GM21367 (cell line): Measurements from ENCODE around the gene IL17B.

Experiments used
- ATAC-seq: cut with Tn5 transposase; IDR thresholded peaks from one replicate; pipeline ENCODE4 v1.9.1; 2021; ENCODE audit not compliant: unreplicated experiment

Gene IL17B

GRCh38 chr5:149325894-149326293 is 53.2 kb downstream of the IL17B start:
- no peak for ATAC-seq

GRCh38 chr5:149325166-149325735 is 53.8 kb downstream of the IL17B start:
- no peak for ATAC-seq

- ATAC-seq = no peak
These were observed 54.5 kb downstream of the IL17B start for GRCh38 chr5:149324641-149325040.
